ENCODE results near the gene COL6A2.
"Not testable (repeated sequence)": the region's sequence is repeated elsewhere in the genome, so short reads cannot be mapped to it uniquely, and the experiment has no call there.

- TF ChIP-seq EZH2, CTCF, EZH2phosphoT487 (IDR thresholded peaks at IDR 0.05): not testable (repeated sequence)
Measured at GRCh38 chr21:46170436-46171193, 72.7 kb downstream of the COL6A2 start.

Data from neural progenitor cell (in vitro differentiated cells).